Urinary bladder (tissue), 4 donors: Measurements from ENCODE around the gene IGLL1. TPM values are rescaled to one million over a fixed set of nuclear protein-coding genes. Genes with fewer than 3 reads are reported as not detected.
"Not testable (repeated sequence)": the region's sequence is repeated elsewhere in the genome, so short reads cannot be mapped to it uniquely, and the experiment has no call there.

ENCODE experiments used
- DNase-seq: peaks from one replicate; pipeline ENCODE4 v3.0.0-alpha.2; 2015; ENCODE audit errors: extremely low spot score
- H3K27ac ChIP-seq: one replicate; pipeline ENCODE4 v1.5.1; 2013; ENCODE audit warnings: low read depth, mild to moderate bottlenecking, moderate library complexity
- H3K36me3 ChIP-seq: one replicate; pipeline ENCODE4 v1.6.1; 2013; ENCODE audit warnings: mild to moderate bottlenecking, moderate library complexity; ENCODE audit not compliant: insufficient read depth
- H3K4me1 ChIP-seq: one replicate; pipeline ENCODE4 v1.6.1; 2013; ENCODE audit warnings: mild to moderate bottlenecking, moderate library complexity; ENCODE audit not compliant: insufficient read depth
- H3K4me3 ChIP-seq: one replicate; pipeline ENCODE4 v1.5.1; 2013; ENCODE audit warnings: low read depth, low read length
- WGBS: extraction: QIAGEN DNeasy Blood & Tissue Kit; methylation state at CpG from one replicate; pipeline ENCODE4 v1.1.7; 2013; 5-methylcytosine and 5-hydroxymethylcytosine counted together
- polyA plus RNA-seq: library from polyadenylated mRNA; stranded (reverse); fragments of 200-250 nt; gene quantifications from one replicate; pipeline ENCODE4 v1.2.3, GENCODE V29; 2013
- total RNA-seq: library from RNA; depleted of rRNA; stranded (reverse); fragments of >200 nt; gene quantifications from one replicate; pipeline ENCODE4 v1.2.3, GENCODE V29; 2014
- donor health status: healthy with polysubstance abuse.
- donor health status: healthy.

IGLL1 gene
- total and polyA plus RNA-seq, 2 donors = not detected

DNA sequence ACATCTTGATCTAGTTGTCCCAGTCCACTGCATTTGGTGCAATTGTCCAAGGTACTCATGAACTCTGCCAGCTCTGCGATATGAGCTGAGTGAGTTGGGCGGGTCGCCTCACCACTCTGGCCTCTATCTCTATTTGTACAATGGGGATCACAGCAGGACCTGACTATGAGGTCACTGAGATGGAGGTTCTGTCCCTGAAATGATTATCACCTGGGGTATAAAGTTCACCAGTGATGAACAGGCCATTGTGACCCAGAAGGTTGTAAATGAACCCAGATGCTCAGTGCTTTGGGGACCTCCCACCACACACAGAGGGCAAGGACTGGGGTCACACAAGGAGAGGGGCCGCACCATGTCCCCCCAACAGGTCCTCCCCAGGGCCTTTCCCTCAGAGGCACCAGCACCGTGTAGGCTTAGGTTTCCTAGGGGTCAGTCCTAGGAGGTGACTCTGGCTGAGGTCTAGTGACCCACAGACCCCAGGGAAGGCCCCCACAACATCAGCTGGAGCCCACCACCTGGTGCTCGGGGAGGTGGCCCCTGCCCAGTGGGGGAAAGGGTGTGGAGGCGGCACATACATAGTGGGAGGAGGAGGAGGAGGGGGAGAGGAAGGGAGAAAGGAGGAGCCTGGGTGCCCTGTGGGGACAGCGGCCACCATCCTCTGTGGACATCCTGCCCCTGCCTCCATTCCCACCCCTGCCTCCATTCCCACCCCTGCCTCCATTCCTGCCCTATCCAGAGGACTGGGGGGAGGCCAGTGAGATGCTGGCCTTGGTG, 25.0 kb upstream of the IGLL1 start:
- no peak overlapping the region for H3K27ac ChIP-seq
- DNase-seq = no peak
- H3K36me3 ChIP-seq = no peaks in the 10 kb centered on the region
- WGBS = 85% methylated on average over 8 of the region's 8 CpGs
- H3K4me1 ChIP-seq = no peaks in the 10 kb centered on the region
- no peak overlapping the region for H3K4me3 ChIP-seq

DNA sequence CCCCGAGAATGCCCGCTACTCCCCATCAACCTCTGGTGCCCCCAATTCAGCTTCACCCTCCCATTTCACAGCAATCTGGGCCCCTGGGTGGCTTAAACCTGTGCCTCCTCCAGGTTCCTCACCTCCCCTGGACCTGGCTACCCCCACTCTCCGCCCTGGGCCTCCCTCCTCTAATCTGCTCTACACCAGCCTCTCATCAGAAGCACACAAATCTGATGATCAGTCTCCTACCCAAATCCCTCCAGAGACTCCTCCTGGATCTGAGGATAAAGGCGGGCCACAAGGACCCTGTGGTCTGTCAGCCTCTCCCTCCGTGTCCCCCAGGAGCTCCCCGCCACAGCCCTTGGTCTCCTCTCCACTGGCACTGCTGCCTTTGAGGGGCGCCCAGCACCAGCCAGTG, 23.2 kb upstream of the IGLL1 start:
- H3K4me3 ChIP-seq = no peak overlapping the region
- DNase-seq = no peak
- H3K4me1 ChIP-seq = no peaks in the 10 kb centered on the region
- WGBS = 82% methylated on average over 7 of the region's 7 CpGs
- no peaks in the 10 kb centered on the region for H3K36me3 ChIP-seq
- H3K27ac ChIP-seq = no peak overlapping the region

DNA sequence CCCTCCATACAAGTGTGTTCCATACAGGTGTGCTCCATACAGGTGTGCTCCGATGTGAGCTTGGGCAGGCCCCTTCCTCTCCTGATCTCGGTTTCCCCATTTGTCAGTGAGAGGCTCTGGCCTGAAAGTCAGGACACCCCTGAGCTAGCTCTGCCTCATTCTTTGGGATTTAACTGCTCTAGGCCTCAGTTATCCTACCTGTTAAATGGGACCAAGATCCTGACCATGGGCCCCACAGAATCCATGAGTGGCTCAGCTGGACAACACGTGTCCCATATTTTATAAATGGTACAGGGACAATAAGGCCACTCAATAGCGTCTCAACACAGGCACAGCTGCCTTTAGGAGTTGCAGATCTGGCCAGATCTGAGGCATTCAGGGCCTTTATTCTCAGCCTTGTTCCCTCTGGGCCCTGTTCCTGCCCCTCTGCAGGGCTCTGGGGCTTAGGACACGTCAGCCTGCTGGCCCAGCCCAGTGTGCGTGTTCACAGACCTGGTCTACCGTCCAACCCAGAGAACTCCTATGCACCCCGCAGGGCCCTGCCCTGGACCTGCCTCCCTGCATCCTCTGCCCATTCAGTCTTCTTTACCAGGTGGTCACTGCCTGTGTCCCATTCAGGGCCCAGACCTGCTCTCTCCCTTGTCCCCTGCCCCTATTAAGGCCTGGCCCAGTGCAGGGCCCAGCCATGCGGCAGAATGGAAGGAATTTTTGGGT, 18.9 kb upstream of the IGLL1 start:
- Histone ChIP-seq H3K4me3 (no peak overlapping the region), H3K36me3 (no peaks in the 10 kb centered on the region), H3K27ac (no peak overlapping the region), H3K4me1 (no peaks in the 10 kb centered on the region)
- no peak for DNase-seq
- 97% methylated on average over 9 of the region's 9 CpGs for WGBS

DNA sequence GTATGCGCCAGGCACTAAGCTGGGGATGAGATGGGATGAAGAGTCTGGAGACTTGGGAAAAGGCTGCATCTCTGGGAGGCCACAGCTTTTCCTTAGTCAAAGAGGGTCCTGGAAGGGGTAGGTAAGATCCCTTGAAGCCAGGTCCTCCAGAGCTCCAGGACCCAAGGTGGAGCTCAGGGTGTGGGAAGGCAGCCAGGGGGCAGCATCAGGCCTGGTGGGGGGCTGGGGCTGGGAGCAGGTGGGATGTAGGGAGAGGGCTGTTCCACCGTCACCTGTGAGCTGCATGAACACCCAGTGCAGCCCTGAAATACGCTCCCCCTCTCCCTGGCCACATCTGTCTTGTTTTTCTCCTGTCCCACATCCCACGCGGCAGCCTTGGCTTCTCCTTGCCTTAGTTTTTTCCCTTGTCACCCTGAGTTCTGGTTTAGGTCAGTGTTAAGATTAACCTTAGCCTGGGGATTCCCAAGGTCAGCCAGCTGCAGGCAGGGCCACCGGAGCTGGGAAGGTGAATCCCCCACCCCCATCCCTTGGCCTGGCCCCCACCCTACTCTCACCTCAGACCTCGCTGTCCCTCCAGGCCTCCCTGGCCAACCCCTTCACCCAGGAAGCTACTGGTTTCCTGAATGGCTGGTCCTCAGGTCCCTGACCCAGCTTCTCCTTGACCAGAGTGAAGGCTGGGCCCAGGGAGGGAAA, 17.6 kb upstream of the IGLL1 start:
- WGBS = 79% methylated on average over 5 of the region's 7 CpGs
- H3K4me1 ChIP-seq, DNase-seq, H3K36me3 ChIP-seq, H3K27ac ChIP-seq, H3K4me3 ChIP-seq: not testable (repeated sequence)

DNA sequence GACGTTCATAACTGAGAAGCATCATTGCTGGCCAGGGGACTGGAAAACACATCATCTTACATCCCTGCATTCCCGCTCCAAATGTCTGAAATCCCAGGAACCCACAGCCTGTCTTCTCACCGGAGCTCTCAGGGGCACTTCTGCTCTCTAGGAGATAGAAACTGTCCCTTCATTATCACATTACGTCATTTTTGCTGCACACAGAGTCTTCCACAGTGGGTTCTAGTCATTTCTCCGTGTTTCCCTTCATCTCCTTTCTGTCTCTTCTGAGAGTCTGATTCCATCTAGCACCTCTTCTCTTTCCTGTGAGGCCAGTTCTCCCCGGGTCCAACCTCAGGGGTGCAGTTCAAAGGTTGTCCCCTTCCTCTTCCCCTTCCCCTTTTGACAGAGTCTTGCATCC, 15.8 kb upstream of the IGLL1 start:
- H3K4me3 ChIP-seq, H3K4me1 ChIP-seq, H3K27ac ChIP-seq, DNase-seq, H3K36me3 ChIP-seq: not testable (repeated sequence)
- 53% methylated on average over 6 of the region's 6 CpGs for WGBS

DNA sequence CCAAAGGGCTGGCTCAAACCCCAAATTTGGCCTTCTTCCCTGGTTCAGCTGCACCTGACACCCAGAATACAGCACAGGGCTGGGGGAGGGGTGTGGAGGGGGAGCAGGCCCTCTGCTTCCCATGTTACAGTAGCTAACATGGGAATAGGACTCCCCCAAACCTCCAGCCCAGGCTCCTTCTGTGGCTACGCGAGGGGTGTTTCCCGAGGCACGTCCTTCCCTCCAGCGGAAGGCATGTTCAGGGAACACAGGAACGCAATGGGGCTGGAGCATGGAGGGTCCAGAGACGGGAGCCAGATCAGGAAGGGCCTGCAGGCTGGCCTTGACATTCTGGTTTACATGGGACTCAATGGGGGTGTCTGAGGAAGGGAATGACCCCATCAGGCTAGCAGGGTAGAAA, 11.8 kb upstream of the IGLL1 start:
- Histone ChIP-seq H3K4me3 (no peak overlapping the region), H3K36me3 (no peaks in the 10 kb centered on the region), H3K27ac (no peak overlapping the region), H3K4me1 (no peaks in the 10 kb centered on the region)
- 93% methylated on average over 7 of the region's 7 CpGs for WGBS
- no peak for DNase-seq

DNA sequence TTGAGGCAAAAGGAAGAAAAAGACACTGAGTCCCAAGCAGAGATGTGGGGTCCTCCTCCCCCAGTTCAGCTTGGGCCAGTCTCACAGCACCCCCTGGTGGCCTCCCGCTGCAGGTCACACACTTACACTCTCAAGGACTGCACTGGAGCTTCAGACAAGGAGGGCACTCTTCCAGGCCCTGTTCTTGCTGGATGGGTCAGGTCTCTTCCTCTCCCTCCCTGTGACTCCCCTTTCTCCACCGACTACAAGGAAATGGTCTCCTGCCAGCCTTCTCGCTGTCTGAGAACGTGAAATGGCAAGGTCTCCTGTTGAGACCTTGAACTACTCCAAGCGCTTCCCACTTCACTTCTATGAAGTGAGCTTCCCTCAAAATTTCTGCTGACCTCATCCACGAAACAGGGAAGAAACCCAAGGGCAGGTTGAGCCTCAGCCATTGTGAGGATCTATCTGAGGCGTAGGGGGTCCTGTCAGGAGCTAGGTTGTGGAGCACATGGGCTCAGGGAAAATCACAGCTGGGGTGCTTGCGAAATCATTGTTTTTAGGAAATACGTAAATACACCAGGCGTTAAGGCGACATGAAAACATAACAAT, 11.2 kb upstream of the IGLL1 start:
- no peak overlapping the region for H3K27ac ChIP-seq
- 55% methylated on average over 11 of the region's 11 CpGs for WGBS
- no peak overlapping the region for H3K4me3 ChIP-seq
- H3K36me3 ChIP-seq = no peaks in the 10 kb centered on the region
- no peak for DNase-seq
- no peaks in the 10 kb centered on the region for H3K4me1 ChIP-seq

DNA sequence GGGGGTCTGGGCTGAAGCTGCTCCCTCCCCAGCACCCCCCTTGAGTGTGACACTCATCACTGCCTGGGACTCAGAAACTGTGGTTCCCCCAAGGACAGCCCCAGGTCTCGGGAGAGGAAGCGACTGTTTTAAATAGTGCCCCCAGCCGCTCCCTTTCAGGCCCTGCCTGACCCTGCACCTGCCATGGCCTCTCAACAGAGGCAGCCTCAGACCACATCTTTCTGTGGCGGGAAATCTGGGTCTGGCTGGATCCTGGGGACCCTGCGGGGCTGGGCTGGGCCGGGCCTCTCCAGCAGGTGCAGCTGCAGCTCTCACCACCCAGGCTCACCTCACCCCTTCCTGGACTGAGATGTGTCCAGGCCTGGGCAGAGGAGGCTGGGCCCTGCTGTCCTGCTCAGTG, 3.7 kb upstream of the IGLL1 start:
- DNase-seq = no peak
- no peak overlapping the region for H3K4me3 ChIP-seq
- no peaks in the 10 kb centered on the region for H3K36me3 ChIP-seq
- no peaks in the 10 kb centered on the region for H3K4me1 ChIP-seq
- no peak overlapping the region for H3K27ac ChIP-seq
- 78% methylated on average over 6 of the region's 6 CpGs for WGBS

DNA sequence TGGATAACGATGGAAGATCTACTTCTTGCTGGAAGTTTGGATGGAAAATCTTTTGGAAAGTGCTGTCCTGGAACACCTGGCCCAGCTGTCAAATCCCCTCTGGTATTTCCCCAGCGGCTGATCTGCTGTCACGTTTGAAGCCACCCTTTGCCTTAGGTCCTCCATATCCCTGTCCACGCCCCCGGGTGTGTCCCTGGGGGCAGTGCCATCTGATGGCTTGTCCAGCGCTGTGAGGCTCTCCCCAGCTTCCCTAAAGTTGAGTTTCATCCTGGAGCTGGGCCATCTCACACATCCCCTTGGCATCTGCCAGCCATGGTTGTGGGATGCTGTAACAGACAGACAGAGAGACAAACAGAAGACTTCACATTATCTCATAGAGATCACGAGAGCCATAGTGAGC, 3.1 kb upstream of the IGLL1 start:
- no peak for DNase-seq
- H3K27ac ChIP-seq = no peak overlapping the region
- H3K4me3 ChIP-seq = no peak overlapping the region
- 83% methylated on average over 7 of the region's 7 CpGs for WGBS
- no peaks in the 10 kb centered on the region for H3K36me3 ChIP-seq
- no peaks in the 10 kb centered on the region for H3K4me1 ChIP-seq

DNA sequence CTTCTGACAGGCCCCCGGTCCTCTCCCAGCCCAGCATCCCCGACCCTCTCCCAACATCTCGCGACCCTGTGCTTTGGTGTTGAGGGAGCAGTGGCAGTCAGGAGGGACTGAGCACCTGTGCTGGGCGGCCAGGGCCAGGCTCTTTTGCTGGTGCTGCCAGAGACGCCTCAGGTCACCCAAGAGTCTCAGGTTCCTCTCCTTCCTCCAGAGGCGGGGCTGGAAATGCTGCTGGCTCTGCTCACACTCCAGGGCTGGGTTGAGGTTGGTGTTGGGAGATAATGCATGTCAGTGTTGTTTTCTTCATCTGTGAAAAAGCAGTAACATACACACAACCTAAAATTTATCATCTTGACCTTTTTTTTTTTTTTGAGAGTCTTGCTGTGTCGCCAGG, 1.2 kb upstream of the IGLL1 start:
- Histone ChIP-seq H3K4me1 (no peaks in the 10 kb centered on the region), H3K27ac (no peak overlapping the region), H3K36me3 (no peaks in the 10 kb centered on the region), H3K4me3 (no peak overlapping the region)
- 76% methylated on average over 8 of the region's 8 CpGs for WGBS
- no peak for DNase-seq

DNA sequence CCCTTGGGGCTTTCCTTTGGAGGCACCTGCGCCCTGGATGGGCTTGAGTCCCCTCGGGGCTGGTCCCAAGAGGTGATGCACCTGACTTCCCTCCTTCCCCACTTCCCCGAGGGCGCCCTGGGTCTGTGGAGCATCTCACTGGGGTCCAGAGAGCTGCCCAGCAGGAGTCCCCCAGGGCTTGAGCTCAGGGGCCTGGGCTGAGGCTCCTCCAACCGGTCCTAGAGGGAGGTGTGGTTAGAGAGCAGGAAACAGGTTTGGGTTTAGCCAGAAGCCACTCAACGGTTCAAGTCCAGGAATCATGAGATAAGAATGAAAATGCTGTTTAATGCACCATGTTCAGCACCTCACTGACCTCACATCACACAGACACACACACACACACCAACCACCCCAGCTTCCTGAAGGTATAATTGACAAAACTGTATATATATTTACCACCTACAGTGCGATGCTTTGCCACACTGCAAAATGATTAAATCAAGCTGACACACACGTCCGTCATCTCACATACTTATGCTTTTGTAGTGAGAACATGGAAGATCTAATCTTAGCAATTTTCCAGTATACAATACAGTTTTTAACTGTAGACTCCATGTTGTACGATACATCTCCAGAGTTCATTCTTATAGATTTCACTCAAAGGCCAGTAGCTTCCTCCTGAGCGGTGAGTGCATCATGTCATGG, 628 bp upstream of the IGLL1 start:
- no peak overlapping the region for H3K4me3 ChIP-seq
- DNase-seq = no peak
- 69% methylated on average over 11 of the region's 11 CpGs for WGBS

DNA sequence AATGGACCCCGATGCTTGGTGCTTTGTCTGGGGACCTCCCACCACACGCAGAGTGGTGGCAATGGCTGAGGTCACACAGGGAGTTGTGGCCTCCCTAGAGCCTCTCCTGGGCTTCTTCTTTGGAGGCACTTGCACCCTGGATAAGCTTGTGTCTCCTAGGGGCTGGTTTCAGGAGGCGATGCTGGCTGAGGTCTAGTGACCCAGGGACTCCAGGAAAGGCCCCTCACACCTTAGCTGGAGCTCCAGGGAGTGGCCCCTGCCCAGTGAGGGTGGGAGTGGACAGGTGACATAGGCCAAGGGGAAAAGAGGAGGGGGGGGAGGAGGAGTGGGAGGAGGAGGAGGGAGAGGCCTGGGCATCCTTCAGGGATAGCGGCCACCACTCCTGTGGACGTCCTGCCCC, 810 bp downstream of the IGLL1 start:
- no peak overlapping the region for H3K4me3 ChIP-seq
- no peaks in the 10 kb centered on the region for H3K4me1 ChIP-seq
- DNase-seq = no peak
- H3K36me3 ChIP-seq = no peaks in the 10 kb centered on the region
- no peak overlapping the region for H3K27ac ChIP-seq
- 87% methylated on average over 5 of the region's 5 CpGs for WGBS

More for the DNA sequence above, 628 bp upstream of the IGLL1 start:
- Histone ChIP-seq H3K27ac (no peak overlapping the region), H3K36me3 (no peaks in the 10 kb centered on the region), H3K4me1 (no peaks in the 10 kb centered on the region)

DNA sequence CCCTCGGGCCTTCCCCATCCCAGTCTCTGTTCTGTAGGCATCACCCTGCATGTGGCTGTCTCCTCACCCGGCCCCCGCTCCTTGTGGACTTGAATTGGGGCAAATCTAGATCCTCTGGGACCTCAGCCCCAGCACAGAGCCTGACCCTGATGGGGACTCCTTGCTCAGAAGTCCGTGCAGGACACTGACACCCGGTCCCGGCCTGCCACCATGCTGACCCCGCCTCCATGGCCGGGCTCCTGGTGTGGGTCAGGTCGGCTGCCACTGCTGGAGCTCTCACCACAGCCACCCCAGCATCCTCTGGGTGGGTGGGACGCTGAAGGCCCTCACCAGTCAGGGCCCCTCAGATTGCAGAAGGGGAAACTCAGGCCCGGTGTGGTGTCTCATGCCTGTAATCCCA, 1.8 kb downstream of the IGLL1 start:
- Histone ChIP-seq H3K27ac (no peak overlapping the region), H3K36me3 (no peaks in the 10 kb centered on the region), H3K4me1 (no peaks in the 10 kb centered on the region), H3K4me3 (no peak overlapping the region)
- no peak for DNase-seq
- 75% methylated on average over 11 of the region's 11 CpGs for WGBS
